H7 (cell line): ENCODE measurements around the gene BNC2. TPM values are rescaled to one million over a fixed set of nuclear protein-coding genes. Genes with fewer than 3 reads are reported as not detected.
"Not testable (repeated sequence)": the region's sequence is repeated elsewhere in the genome, so short reads cannot be mapped to it uniquely, and the experiment has no call there.

Source experiments
- DNase-seq: peaks from one replicate; pipeline ENCODE4 v3.0.0; 2012
- H3K27me3 ChIP-seq: 2 replicates; pipeline ENCODE4 v1.6.0; 2011; ENCODE audit warnings: mild to moderate bottlenecking, low read length; ENCODE audit not compliant: control insufficient read depth, insufficient read depth
- H3K36me3 ChIP-seq: replicated peaks from 2 replicates; pipeline ENCODE4 v1.5.1; 2011; ENCODE audit warnings: low read length; ENCODE audit not compliant: control insufficient read depth, insufficient read depth
- H3K4me3 ChIP-seq: 2 replicates; pipeline ENCODE4 v1.5.1; 2011; ENCODE audit warnings: low read depth, mild to moderate bottlenecking, control low read depth, low read length, moderate library complexity; ENCODE audit not compliant: insufficient read depth
- total RNA-seq: library from RNA; depleted of rRNA; stranded (reverse); fragments of >200 nt; shearing (Covaris generic); gene quantifications from 2 replicates; pipeline ENCODE4 v1.2.3, GENCODE V29; 2014

The BNC2 gene
- total RNA-seq, 1 experiment from 2014 or later, result 7.9 TPM

- no peak overlapping the region for H3K4me3 ChIP-seq
- DNase-seq, result no peak
- no peaks in the 10 kb centered on the region for H3K36me3 ChIP-seq
- no peaks in the 10 kb centered on the region for H3K27me3 ChIP-seq
Observed at GRCh38 chr9:16540743-16541613, 329.5 kb downstream of the BNC2 start.

GRCh38 chr9:16539626-16540025, 330.8 kb downstream of the BNC2 start:
- H3K27me3 ChIP-seq, DNase-seq, H3K36me3 ChIP-seq, H3K4me3 ChIP-seq: not testable (repeated sequence)

- H3K27me3 ChIP-seq, result no peaks in the 10 kb centered on the region
- no peak overlapping the region for H3K4me3 ChIP-seq
- no peaks in the 10 kb centered on the region for H3K36me3 ChIP-seq
- no peak for DNase-seq
Observed at GRCh38 chr9:16535555-16535954, 334.9 kb downstream of the BNC2 start.

- no peaks in the 10 kb centered on the region for H3K36me3 ChIP-seq
- DNase-seq, result no peak
- H3K4me3 ChIP-seq, result no peak overlapping the region
- H3K27me3 ChIP-seq, result no peaks in the 10 kb centered on the region
Observed at GRCh38 chr9:16532681-16533450, 337.6 kb downstream of the BNC2 start.

- Histone ChIP-seq H3K36me3 (no peaks in the 10 kb centered on the region), H3K4me3 (no peak overlapping the region), H3K27me3 (no peaks in the 10 kb centered on the region)
- no peak for DNase-seq
Observed at GRCh38 chr9:16532272-16532671, 338.2 kb downstream of the BNC2 start.

- Histone ChIP-seq H3K4me3 (no peak overlapping the region), H3K27me3 (no peaks in the 10 kb centered on the region), H3K36me3 (no peaks in the 10 kb centered on the region)
- DNase-seq, result no peak
Observed at GRCh38 chr9:16530669-16531642, 339.5 kb downstream of the BNC2 start.

GRCh38 chr9:16527573-16527972, 342.9 kb downstream of the BNC2 start:
- H3K36me3 ChIP-seq, result no peaks in the 10 kb centered on the region
- H3K4me3 ChIP-seq, result no peak overlapping the region
- no peak for DNase-seq
- no peaks in the 10 kb centered on the region for H3K27me3 ChIP-seq

GRCh38 chr9:16526380-16526779, 344.1 kb downstream of the BNC2 start:
- no peaks in the 10 kb centered on the region for H3K36me3 ChIP-seq
- no peak for DNase-seq
- H3K27me3 ChIP-seq, result no peaks in the 10 kb centered on the region
- no peak overlapping the region for H3K4me3 ChIP-seq

- H3K36me3 ChIP-seq, result no peaks in the 10 kb centered on the region
- DNase-seq, result no peak
- H3K4me3 ChIP-seq, result no peak overlapping the region
- no peaks in the 10 kb centered on the region for H3K27me3 ChIP-seq
Observed at GRCh38 chr9:16524823-16525222, 345.6 kb downstream of the BNC2 start.

- no peak overlapping the region for H3K4me3 ChIP-seq
- DNase-seq, result no peak
- H3K36me3 ChIP-seq, result no peaks in the 10 kb centered on the region
- H3K27me3 ChIP-seq, result no peaks in the 10 kb centered on the region
Observed at GRCh38 chr9:16524078-16524477, 346.4 kb downstream of the BNC2 start.

- DNase-seq, result no peak
- Histone ChIP-seq H3K4me3 (no peak overlapping the region), H3K27me3 (no peaks in the 10 kb centered on the region), H3K36me3 (no peaks in the 10 kb centered on the region)
Observed at GRCh38 chr9:16521868-16522411, 348.5 kb downstream of the BNC2 start.

- no peaks in the 10 kb centered on the region for H3K27me3 ChIP-seq
- H3K4me3 ChIP-seq, result no peak overlapping the region
- no peaks in the 10 kb centered on the region for H3K36me3 ChIP-seq
- DNase-seq, result peak; percentile 36
Observed at GRCh38 chr9:16519001-16519400, 351.5 kb downstream of the BNC2 start.

GRCh38 chr9:16516891-16517290, 353.6 kb downstream of the BNC2 start:
- Histone ChIP-seq H3K36me3 (no peaks in the 10 kb centered on the region), H3K4me3 (no peak overlapping the region), H3K27me3 (no peaks in the 10 kb centered on the region)
- no peak for DNase-seq

GRCh38 chr9:16515879-16516301, 354.6 kb downstream of the BNC2 start:
- Histone ChIP-seq H3K36me3 (no peaks in the 10 kb centered on the region), H3K4me3 (no peak overlapping the region), H3K27me3 (no peaks in the 10 kb centered on the region)
- peak; percentile 57 for DNase-seq
